ENCODE measurements around the gene CTNNA1. TPM values are rescaled to one million over a fixed set of nuclear protein-coding genes. Genes with fewer than 3 reads are reported as not detected.
A peak's percentile ranks its signal among the peaks of the same experiment; 100 is the strongest.

Gene CTNNA1
- total RNA-seq, 2 donors from 2014 or later = 266 to 322 TPM

DNA sequence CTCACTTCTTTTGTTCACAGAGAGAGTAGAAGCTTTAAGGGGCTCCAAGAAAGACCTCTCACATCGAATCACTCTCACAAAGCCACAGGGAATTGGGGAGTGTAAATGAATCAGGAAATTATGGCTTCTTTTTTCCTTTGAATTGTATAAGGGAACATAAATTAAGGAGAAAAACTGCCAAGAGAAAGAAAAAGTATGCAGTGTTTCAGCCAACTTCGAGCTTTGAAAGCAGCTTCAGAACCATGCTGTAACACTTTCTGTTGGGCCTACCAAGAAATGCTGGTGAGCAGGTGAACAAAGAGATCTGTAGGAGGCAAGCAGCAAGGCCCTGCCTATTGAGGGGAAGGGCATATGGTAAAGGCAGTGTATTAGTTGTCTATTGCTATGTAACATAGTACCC lies 33.4 kb upstream of the CTNNA1 start:
- Histone ChIP-seq H3K9me3 (no peaks in the 10 kb centered on the region), H3K4me1 (ENCODE audit: control insufficient read depth in 1 of 2, low read depth in 2 of 2) (peaks cover 0 to 2% of the 10 kb centered on the region in 2 donors), H3K36me3 (no peaks in the 10 kb centered on the region), H3K4me3 (no peak overlapping the region), H3K27me3 (replicated peaks; ENCODE audit: insufficient read depth) (no peaks in the 10 kb centered on the region), H3K27ac (no peak overlapping the region)
- ATAC-seq (ENCODE audit: insufficient number of reproducible peaks, low FRiP score, low read depth) = no peak
- no peak for DNase-seq (ENCODE audit: low spot score)
- TF ChIP-seq, protein P1, sequence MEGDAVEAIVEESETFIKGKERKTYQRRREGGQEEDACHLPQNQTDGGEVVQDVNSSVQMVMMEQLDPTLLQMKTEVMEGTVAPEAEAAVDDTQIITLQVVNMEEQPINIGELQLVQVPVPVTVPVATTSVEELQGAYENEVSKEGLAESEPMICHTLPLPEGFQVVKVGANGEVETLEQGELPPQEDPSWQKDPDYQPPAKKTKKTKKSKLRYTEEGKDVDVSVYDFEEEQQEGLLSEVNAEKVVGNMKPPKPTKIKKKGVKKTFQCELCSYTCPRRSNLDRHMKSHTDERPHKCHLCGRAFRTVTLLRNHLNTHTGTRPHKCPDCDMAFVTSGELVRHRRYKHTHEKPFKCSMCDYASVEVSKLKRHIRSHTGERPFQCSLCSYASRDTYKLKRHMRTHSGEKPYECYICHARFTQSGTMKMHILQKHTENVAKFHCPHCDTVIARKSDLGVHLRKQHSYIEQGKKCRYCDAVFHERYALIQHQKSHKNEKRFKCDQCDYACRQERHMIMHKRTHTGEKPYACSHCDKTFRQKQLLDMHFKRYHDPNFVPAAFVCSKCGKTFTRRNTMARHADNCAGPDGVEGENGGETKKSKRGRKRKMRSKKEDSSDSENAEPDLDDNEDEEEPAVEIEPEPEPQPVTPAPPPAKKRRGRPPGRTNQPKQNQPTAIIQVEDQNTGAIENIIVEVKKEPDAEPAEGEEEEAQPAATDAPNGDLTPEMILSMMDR (IDR thresholded peaks at IDR 0.05) = no peak

DNA sequence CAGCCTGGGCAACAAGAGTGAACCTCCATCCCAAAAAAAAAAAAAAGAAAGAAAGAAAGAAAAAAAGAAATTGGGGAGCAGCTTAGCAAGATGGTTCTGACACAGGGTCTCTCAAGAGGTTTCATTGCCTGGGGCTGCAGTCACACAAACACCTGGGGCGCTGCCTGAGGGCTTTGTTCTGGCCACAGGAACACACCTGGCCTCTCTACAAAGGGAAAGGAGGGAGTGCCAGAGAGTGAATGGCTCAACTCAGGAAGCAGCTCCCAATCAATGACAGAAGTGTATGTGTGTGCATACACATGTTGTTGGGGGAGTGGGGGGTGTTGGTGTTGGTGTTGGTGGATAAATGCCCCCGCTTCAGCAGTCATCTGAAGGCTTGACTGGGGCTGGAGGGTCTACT lies 32.4 kb upstream of the CTNNA1 start:
- Histone ChIP-seq H3K9me3 (no peaks in the 10 kb centered on the region), H3K27ac (no peak overlapping the region), H3K4me1 (ENCODE audit: control insufficient read depth in 1 of 2, low read depth in 2 of 2) (peaks cover 3 to 12% of the 10 kb centered on the region in 2 donors), H3K36me3 (no peaks in the 10 kb centered on the region), H3K27me3 (replicated peaks; ENCODE audit: insufficient read depth) (no peaks in the 10 kb centered on the region), H3K4me3 (no peak overlapping the region)
- DNase-seq (ENCODE audit: low spot score) = no peak
- no peak for ATAC-seq (ENCODE audit: insufficient number of reproducible peaks, low FRiP score, low read depth)
- TF ChIP-seq, protein P1 (IDR thresholded peaks at IDR 0.05) = no peak

DNA sequence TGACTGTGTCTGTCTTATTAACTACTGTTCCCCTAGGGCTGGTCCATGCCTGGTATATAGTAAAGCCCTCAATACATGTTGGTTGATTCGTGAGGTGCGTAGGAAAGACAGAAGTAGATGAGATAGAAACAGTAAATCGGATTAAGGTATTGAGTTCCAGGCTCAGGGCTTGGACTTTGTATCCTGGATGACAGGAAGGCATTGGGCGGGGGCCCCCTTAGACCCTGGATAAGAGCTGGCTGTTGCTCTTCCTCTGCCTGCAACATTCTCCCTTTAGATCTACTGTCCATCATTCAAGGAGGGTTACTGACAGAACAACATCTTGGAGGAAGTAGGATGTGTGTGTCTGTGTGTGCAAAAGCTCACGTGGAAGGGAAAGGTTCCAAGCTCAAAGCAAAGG lies 31.2 kb upstream of the CTNNA1 start:
- H3K9me3 ChIP-seq = no peaks in the 10 kb centered on the region
- H3K27ac ChIP-seq = no peak overlapping the region
- no peaks in the 10 kb centered on the region for H3K27me3 ChIP-seq (replicated peaks; ENCODE audit: insufficient read depth)
- no peaks in the 10 kb centered on the region for H3K36me3 ChIP-seq
- DNase-seq (ENCODE audit: low spot score) (no peak), ATAC-seq (ENCODE audit: insufficient number of reproducible peaks, low FRiP score, low read depth) (no peak)
- no peak overlapping the region for H3K4me3 ChIP-seq
- peaks cover 3 to 14% of the 10 kb centered on the region in 2 donors for H3K4me1 ChIP-seq (ENCODE audit: control insufficient read depth in 1 of 2, low read depth in 2 of 2)
- TF ChIP-seq, protein P1 (IDR thresholded peaks at IDR 0.05) = no peak

DNA sequence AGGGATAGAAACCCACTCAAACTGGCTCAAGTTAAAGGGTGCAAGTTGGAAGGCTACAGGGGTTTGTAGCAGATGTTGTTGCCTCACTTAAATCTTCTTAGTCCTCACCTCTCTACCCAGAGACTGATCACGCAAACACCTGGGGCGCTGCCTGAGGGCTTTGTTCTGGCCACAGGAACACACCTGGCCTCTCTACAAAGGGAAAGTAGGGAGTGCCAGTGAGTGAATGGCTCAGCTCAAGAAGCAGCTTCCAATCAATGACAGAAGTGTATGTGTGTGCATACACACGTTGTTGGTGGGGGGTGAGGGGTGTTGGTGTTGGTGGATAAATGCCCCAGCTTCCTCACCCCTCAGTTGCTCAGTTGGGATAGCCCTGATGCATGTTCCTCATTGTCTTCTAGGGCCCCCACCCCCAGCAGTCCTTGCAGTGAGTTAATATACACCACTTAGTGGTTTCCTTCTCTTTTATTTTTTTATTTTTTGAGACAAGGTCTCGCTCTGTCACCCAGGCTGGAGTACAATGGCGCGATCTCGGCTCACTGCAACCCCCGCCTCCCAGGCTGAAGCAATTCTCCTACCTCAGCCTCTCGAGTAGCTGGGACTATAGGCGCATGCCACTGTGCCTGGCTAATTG lies 30.6 kb upstream of the CTNNA1 start:
- DNase-seq (ENCODE audit: low spot score) (no peak), ATAC-seq (ENCODE audit: insufficient number of reproducible peaks, low FRiP score, low read depth) (no peak)
- TF ChIP-seq, protein P1 (IDR thresholded peaks at IDR 0.05) = no peak
- no peaks in the 10 kb centered on the region for H3K27me3 ChIP-seq (replicated peaks; ENCODE audit: insufficient read depth)
- H3K4me1 ChIP-seq (ENCODE audit: control insufficient read depth in 1 of 2, low read depth in 2 of 2) = peaks cover 3 to 14% of the 10 kb centered on the region in 2 donors
- no peak overlapping the region for H3K4me3 ChIP-seq
- H3K9me3 ChIP-seq = no peaks in the 10 kb centered on the region
- H3K27ac ChIP-seq = no peak overlapping the region
- no peaks in the 10 kb centered on the region for H3K36me3 ChIP-seq

DNA sequence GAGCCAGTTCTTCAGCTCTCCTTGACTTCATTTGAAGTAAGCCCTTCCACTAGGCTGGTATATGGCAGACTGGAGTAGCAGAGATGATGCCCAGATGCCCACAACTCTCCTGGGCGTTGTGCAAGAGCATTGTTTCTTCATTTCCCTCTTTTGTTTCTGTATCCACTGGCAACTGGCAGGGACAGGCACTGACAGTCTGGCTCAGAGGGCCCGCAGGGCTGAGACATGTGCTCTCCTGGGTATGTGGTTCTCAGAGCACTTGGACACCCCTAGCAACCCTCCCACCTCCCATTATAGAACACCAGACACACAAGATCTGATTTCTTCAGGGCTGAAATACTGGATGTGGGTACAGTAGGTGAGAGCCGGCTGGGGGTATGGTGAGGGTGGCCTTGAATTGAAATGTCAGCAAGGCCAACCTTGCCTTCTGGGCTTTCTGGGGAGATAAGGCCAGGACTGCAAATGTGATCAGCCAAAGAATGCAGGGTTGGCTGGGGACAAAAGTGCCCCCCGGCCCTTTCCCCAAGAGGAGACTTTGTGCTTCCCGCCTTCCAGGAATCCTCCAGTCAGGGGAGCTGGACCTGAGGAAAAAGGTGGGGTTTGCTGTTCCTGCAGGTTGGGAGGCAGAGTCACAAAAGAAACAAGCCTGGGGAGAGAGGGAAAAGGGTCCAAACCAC lies 28.6 kb upstream of the CTNNA1 start:
- H3K27ac ChIP-seq = peak overlapping the region; percentile 17 to 80
- no peak overlapping the region for H3K4me3 ChIP-seq
- H3K4me1 ChIP-seq (ENCODE audit: control insufficient read depth in 1 of 2, low read depth in 2 of 2) = peaks cover 3 to 14% of the 10 kb centered on the region in 2 donors
- no peak for DNase-seq (ENCODE audit: low spot score)
- H3K9me3 ChIP-seq = no peaks in the 10 kb centered on the region
- H3K27me3 ChIP-seq (replicated peaks; ENCODE audit: insufficient read depth) = no peaks in the 10 kb centered on the region
- TF ChIP-seq, protein P1 (IDR thresholded peaks at IDR 0.05) = no peak
- ATAC-seq (ENCODE audit: insufficient number of reproducible peaks, low FRiP score, low read depth) = no peak
- no peaks in the 10 kb centered on the region for H3K36me3 ChIP-seq

All from thoracic aorta (tissue), 2 donors.